HG02970 (cell line): ENCODE measurements around the gene UACA.
"Not testable (repeated sequence)": the region's sequence is repeated elsewhere in the genome, so short reads cannot be mapped to it uniquely, and the experiment has no call there.

Source experiments
- ATAC-seq: cut with Tn5 transposase; IDR thresholded peaks from one replicate; pipeline ENCODE4 v1.9.1; 2021; ENCODE audit warnings: mild to moderate bottlenecking, moderate library complexity, moderate number of reproducible peaks; ENCODE audit not compliant: unreplicated experiment, low FRiP score

UACA gene

GRCh38 chr15:70669966-70670658 is 93.2 kb downstream of the UACA start:
- ATAC-seq: no peak

DNA sequence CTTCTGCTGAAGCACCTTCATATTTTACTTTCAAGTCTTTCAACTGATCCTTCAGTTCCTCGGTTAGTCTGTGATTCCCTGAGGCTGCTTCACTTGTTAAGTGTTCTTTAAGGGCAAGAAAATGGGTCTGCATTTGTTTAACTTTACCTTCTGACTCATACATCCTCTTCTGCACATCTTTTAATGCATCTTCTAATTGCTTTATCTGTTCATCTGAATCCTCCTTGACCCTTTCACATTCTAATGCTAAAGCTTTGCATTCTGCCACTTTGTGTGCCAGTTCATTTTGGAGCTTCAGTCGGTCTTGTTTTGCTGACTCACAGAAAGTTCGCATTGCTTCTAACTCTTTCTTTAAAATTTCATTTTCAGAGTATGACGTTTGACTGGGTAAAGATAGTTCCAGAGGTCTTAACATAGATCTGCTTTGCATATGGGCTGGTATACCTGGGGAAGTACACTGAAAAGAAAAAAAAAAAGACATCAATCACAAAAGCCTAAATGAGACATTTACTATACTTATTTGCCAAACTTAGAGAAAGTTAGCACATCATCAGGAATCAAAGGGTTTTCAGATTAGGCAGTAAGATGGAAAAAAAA is 94.3 kb downstream of the UACA start:
- ATAC-seq: no peak

DNA sequence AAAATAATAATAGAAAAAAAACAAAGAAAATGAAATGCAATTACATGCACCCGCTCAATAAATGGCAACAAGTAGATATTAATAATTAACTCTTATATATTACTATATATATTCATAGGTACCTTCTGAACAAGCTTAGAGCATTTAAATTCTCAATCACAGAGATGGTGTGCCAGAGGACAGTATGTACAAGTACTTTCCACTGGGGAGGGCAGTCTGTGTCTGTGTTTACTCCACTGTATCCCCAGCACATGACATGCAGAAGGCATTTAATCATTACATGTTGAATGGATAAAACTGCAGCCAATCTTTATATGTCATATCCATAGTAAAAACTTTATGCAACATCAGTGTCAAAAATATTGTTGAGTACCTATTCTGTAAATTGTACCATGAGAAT is 97.8 kb downstream of the UACA start:
- ATAC-seq: no peak

- no peak for ATAC-seq
These were observed 98.9 kb downstream of the UACA start for GRCh38 chr15:70664494-70664893.

- not testable (repeated sequence) for ATAC-seq
These were observed 100.3 kb downstream of the UACA start for GRCh38 chr15:70663069-70663468.

DNA sequence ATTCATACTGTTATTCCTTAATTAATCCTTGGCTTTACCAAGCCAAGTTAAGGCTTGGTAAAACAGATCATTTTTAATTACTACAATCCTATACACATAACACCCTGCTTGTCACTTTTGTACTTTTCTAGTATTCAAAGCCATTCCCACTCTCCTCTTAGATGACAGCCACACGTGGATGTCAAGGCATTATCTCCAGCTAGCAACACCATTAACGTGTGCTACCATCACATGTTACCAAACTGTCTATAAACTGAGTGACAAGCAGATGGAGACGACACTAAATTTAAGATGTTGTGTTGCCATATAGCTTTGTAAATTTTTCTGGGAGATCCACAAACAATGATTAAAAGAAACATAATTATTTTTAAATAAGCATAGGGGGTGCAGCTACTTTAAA is 103.7 kb downstream of the UACA start:
- ATAC-seq: no peak

DNA sequence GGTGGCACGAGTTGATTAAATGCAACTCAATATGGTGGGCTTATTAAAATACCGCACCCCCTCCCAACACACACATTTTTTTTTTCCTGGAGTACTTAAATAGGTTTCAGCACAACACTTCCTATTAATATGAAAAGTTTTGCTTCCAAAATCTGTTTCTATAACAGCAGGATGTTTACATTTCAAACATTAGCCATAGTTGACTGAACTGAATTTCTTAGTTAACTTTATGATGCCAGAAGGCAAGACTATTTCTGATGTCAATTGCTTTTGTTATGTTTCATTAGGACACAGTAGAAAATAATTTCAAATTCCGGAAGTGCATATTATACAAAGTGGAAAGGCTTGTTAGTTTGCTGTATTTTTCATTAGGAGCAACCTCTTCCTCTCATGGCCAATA is 104.7 kb downstream of the UACA start:
- no peak for ATAC-seq

- no peak for ATAC-seq
These were observed 109.9 kb downstream of the UACA start for GRCh38 chr15:70653426-70653825.

GRCh38 chr15:70652341-70652740 is 111.0 kb downstream of the UACA start:
- no peak for ATAC-seq

DNA sequence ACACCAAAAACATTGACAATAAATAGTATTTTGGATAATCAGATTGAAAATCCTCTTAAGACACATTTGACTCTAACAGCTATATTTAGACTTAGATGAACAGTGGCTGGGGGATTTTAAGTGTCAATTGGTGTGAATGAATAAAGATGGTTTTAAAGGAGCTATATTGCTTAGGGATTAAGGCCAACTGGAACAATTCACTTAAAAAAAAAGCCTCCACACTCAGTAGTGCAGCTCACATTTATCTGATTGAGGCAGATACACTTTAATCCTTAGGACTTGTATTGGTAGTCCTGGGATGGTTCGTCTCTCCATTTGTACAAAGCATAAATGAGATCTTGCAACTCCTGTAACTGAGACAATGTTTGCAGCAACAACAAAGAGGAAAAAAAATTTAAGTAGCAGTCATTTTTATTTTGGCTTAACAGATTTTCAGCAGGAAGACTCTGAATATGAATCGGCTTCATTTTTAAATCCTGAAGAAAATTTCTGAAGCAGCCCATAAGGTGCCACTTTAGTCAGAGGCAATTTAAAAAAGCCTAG is 112.0 kb downstream of the UACA start:
- ATAC-seq: no peak

GRCh38 chr15:70650567-70651302 is 112.6 kb downstream of the UACA start:
- no peak for ATAC-seq

DNA sequence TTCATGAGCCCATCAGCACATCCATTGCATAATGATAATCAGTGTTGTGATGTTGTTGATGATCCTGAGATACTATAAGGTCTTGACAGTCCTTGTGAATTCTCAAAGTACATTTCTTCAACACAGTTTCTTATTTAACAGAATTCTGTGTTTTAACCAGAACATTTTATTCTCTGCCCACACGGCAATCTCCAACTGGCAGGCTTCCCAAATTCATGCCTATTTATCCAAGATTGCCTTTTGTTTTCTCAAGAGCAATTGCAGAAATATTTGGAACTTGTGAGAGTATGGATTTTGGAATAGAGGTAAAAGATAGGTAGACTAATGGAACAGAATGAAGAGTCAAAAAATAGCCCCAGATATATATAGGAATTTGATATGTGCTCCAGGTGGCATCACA is 116.0 kb downstream of the UACA start:
- ATAC-seq: no peak

DNA sequence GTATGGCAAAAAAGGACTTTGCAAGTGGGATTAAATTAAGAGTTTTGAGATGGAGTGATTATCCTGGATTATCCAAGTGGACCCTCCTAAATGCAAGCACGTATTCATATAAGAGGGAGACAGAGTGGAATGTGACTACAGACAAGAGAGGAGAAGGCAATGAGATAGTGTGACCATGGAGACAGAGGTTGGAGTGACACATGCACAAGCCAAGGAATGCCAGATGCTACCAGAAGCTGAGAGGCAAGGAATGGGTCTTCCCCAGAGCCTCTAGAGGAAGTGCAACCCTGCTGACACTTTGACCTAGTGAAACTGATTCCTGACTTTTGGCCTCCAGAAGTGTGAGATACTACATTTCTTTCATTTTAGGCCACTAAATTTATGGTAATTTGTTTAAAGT is 117.2 kb downstream of the UACA start:
- ATAC-seq: no peak

DNA sequence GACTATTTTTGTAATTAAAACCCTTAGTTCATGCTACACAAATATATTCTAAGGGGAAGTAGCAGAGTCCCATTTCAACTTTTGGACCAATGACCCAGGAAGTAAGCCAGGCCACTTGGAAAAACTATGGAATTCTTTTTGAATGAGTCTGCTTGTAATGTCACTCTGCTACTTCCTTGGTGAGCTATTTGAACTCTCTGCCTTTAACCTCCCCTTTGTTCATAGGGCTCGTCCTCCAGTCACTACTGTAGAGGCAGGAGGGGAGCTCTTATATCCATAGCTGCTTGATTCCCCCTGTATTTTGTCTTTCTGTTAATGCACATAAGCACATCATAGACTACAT is 119.6 kb downstream of the UACA start:
- no peak for ATAC-seq

DNA sequence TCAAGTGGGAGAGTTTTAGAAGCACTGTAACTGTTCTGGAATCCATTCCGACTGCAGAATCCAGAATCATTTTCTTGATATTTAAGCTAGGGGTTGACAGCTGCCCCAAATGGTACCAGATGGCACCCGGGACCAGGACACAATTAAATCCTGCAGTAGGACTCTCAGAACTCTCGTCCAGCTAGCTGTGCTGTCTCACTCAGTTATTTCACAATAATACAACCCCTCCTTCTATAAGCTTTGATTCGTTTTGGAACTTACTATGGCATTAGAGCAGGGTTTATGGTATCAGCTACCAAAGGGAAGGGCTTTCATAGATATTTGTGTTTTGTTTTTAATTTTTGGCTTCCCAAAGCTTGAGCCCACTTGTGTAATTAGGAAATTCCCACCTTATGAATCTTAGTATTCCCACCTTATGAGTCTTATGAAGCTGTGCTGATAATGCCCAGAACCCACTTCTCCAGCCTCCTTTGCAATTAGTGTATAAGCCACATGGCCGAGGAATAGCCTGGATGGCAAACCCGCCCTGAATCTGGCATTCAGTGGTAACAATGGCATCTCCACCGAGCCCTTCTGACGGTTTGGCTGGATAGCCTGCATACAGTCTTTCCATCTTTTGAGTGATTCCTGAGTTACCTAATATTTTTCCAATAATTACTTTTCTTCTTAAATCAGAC is 120.1 kb downstream of the UACA start:
- no peak for ATAC-seq

DNA sequence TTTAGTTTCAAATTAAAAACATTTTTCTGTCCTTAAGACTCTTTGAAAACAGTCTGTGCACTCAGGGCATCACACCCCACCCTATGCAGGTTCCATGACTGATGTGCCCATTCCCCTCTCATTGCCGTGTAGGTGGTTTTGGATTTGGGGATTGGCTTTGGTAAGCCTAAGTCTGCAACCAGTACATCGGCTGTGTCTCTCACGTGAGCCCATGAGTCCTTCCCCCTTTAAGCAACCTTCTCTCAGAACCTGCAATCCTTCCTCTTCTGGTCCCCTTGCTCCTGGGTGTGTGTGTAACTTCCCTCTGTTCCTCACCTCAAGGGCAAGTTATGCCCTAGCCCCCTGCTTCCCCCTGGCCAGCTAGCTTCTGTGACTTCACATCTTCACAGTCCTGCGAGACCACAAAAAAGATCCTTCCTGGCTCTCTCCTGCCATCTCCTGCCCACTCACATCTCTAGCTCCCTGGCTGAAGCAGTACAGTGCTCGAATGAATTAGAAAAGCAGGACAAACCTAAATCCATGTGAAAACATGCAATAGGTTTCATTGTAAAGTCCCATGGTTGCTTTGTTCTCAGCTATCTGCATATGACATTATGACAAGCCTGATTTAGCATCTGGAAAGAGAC is 126.7 kb downstream of the UACA start:
- ATAC-seq: no peak

- no peak for ATAC-seq
These were observed 127.5 kb downstream of the UACA start for GRCh38 chr15:70635895-70636294.

- ATAC-seq: no peak
These were observed 129.4 kb downstream of the UACA start for GRCh38 chr15:70633991-70634390.

DNA sequence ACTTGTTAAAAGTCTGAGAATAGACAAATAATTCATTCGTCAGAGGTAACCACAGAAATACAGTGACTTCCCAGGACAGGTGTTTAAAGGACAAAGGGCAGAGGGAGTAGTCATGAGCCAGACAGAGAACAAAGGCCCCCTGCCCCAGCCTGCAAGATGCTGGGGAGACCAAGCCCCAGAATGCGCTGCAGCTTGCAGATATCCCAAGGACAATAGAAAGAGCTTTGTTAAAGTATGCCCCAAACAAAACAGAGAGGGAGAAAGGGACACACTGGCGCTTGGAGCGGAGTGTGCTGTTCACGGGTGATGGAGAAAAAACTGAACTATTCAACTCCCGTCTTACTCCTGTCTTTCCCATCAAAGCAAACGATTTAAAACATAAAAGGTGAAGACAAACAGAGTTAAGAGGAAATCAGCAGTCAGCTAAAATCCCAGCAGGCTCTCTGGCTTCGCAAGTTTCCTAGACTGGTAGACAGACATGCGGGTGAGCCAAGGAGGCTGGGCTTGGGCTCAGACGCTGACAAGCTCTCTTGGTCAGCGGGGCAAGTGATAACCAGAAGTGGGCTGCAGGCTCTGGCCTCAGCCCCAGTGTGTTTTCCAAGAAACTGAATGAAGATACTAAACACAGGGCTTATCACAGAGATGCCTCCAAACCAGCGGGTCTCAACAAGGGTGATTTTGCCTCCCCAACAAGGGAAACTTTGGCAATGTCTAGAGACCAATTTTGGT is 130.1 kb downstream of the UACA start:
- ATAC-seq: no peak

DNA sequence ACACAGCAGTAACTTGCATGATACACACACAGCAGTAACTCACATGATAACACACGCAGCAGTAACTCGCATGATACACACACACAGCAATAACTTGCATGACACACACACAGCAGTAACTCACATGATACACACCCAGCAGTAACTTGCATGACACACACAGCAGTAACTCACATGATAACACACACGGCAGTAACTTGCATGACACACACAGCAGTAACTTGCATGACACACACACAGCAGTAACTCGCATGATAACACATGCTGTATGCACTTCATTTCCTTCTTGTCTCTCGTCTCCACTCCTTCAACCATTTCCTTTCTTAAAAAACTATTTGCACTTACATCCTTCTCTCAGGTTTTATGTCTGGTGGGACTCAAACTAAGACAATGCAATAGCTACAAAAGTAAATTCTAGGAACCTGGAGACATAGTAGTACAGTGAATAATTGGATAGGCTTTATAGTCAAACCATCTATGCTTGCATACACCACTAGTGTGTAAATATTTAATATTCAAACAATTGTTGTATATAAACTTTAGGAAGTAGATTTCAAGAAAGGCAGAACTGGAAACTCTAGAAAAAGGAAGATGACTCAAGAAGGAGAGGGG is 130.8 kb downstream of the UACA start:
- no peak for ATAC-seq
